GM19023 (cell line): Measurements from ENCODE around the gene ERG.

ENCODE experiments used
- ATAC-seq: cut with Tn5 transposase; IDR thresholded peaks from one replicate; pipeline ENCODE4 v1.9.1; 2021; ENCODE audit warnings: mild to moderate bottlenecking, moderate library complexity; ENCODE audit not compliant: unreplicated experiment

Gene ERG

GRCh38 chr21:38341546-38342012 is 156.7 kb downstream of the ERG start:
- ATAC-seq = no peak

- no peak for ATAC-seq
These were observed 158.1 kb downstream of the ERG start for GRCh38 chr21:38340131-38340530.

- no peak for ATAC-seq
These were observed 160.5 kb downstream of the ERG start for GRCh38 chr21:38337793-38338192.

GRCh38 chr21:38334866-38335265 is 163.4 kb downstream of the ERG start:
- no peak for ATAC-seq

- no peak for ATAC-seq
These were observed 164.7 kb downstream of the ERG start for GRCh38 chr21:38333301-38334272.

GRCh38 chr21:38330666-38331065 is 167.6 kb downstream of the ERG start:
- no peak for ATAC-seq
